Effector CD4-positive, alpha-beta T cell (primary cell): Measurements from ENCODE around the gene KDSR.
"Not testable (repeated sequence)": the region's sequence is repeated elsewhere in the genome, so short reads cannot be mapped to it uniquely, and the experiment has no call there.

Experiments used
- DNase-seq: peaks from one replicate; pipeline ENCODE4 v3.0.0-alpha.2; 2020

Gene KDSR

DNA sequence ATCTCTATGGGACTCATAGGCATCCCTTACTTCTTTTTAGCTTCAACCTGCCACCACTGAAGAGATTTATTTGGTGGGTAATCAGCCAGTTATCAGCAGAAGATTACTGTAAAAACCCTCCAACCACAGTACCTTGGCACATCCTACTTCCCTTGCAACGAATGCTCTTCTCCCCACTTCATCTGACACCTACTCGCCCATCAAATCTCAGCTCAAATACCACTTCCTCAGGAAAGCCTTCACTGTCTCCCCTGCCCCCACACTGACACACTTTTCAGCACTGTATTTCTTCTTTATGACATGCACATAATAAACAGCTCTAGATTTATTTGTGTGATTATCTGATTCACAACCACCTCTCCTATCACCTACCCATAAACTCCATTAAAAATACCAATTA is 3.1 kb downstream of the KDSR start:
- DNase-seq = peak; percentile 21

DNA sequence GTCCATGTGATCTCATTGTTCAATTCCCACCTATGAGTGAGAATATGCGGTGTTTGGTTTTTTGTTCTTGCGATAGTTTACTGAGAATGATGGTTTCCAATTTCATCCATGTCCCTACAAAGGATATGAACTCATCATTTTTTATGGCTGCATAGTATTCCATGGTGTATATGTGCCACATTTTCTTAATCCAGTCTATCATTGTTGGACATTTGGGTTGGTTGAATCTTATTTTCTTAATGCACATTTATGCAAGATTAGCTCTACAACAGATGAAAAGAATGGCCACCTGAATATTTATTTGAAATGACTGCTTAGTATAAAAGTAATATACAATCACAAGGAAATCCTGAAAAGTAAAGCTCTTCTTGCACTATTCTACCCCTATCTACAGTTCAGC is 3.6 kb downstream of the KDSR start:
- DNase-seq = not testable (repeated sequence)

DNA sequence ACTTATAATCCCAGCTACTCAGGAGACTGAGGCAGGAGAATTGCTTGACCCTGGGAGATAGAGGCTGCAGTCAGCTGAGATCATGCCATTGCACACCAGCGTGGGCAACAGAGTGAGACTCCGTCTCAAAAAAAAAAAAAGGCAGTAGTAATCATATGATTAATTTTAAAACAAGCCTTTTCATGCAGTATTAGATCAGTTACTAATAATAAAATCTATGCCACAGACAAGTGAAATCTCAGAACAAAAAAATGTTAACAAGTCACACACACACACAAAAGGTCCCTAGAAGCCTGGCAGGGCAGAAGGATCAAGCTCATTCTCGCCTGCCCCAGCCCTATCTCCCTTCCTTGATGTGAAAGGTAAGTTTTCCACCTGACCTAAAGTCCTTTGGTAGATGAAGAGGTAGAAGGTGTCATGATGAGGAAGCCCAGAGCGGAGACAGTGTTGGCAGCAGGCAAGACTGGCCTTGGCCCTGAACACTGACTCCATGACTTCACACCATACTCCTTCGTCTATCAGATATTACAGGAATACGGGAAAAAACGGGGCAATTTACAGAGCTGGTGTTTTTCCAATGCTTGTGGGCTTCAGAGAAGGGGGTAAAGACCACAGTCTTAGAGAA is 10.6 kb downstream of the KDSR start:
- DNase-seq = no peak

DNA sequence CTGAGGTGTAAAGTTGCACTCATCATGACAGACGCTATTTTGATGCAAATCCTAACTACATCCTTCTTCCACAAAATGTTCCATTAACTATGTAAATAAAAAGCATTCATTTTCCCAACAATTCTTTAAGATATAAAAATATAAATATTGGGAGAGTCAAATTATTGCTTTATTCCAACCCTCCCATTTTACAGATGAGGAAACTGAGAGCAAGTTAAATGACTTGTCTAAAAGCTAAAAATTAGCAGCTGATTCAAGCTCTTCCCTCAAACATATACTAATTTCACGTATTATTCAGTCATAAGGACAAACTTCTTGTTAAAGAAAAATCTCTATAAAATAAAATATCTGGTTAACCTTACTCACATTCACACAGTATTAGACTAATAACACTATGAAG is 16.8 kb downstream of the KDSR start:
- DNase-seq = no peak

DNA sequence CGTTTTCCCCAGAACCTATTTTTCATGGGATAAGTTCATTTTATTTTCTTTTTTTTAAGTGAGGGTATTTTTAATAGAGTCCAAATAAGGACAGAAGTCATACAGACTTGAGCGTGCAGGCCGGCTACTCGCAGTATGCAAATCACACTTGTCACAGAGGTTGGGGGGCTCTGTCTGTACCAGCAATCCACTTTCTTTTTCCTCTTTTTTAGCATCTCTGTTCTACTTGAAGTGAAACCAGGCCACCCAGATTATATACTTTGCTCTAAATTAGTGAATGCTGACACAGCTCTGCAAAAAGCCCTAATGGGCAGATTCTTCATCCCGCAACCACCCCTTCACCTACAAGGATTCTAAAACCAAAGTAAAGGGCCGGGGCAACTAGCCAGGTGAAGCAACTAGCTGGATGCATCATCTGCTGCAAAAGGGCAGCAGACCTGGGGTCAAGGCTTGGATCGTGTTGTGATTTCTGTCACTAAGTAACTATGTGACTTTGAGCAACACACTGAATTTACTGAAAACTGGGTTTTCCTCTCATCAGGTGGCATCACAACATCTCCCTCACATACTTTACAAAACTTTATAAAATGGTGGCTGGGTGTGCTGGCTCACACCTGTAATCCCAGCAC is 18.4 kb downstream of the KDSR start:
- DNase-seq = no peak

DNA sequence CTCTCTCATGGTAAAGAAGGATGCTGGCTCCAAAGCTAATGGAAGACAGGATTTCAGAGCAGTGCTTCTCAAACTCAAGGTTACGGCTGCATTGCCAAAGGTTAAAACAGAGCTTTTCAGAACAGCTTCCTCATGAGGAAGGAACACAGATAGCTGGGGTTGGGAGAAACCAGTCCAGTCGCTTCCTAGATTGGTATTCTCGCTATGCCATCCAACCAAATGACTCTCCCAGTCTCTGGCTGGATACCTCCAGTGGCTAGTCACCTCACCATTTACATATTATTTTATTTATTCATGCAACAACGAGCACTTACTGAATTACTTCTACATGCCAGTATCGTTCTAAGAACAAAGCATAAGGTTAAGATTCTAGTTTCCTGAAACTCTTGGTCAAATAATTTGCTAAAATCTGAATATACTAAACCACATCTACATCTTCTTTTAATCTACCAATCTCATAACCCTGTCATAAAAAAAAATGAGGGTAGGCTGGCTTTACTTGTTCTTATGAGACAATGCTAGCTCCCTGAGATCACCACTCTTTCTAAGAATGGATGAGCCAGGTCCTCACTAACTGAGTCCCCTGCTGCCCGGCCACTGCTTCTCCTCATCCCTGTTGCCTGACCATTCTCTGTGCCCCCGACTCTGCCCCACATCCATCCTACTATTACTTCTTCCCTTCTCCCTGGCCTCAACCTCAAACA is 20.4 kb downstream of the KDSR start:
- DNase-seq = no peak

DNA sequence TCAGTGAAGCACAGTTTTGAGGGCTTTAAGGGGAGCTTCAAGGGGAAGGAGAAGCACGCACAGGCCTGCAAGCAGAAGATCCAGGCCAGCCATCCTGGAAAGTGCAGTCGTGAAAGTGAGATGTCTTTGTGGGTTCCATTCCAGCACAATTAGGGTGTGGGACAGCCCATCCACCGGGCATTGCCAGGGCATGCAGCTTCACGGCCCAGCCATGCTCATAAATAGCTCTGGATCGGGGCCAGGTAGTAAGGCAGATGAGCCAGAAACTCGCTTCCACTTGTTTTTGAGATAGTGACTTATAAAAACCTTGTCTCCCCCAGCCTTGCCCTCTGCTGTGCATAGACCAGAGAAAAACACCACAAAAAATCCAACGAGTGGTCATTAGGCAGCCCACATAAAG is 21.0 kb downstream of the KDSR start:
- no peak for DNase-seq

DNA sequence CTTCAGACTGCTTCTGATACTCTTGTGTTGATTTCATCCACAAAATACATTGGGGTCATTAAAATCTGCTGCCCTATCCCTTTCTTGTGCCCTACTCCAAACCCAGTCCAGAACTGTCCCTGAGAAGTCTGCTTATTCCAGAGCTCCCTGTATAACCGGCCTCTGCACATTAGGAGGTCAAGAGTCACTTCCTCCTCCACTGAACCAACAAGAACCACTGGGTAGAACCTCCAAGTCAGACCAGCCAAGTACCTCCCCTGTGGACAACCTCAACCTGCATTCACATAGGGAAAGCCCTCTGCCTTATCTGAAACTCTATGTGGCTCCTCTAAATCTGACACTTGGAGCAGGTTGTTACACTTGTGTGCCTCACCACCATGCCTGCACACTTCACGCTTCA is 22.1 kb downstream of the KDSR start:
- DNase-seq = no peak

DNA sequence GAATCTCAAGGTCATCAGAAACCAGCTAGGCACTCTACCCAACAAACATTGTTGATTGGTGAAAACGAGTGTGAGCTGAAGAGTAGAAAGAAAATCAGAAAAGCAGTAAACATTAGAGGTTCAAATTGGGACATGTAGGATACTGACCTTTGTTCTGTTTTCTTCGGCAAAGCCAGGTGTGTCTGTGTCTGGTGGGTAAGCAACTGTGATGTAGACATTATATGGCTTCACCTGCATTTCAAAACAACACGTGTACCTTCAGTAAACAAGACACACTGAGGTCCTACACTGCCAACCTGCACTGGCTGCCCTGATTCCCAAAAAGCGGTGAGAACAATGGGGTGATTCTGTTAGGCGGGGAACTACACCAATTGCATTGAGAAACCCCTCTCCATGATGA is 22.7 kb downstream of the KDSR start:
- no peak for DNase-seq

DNA sequence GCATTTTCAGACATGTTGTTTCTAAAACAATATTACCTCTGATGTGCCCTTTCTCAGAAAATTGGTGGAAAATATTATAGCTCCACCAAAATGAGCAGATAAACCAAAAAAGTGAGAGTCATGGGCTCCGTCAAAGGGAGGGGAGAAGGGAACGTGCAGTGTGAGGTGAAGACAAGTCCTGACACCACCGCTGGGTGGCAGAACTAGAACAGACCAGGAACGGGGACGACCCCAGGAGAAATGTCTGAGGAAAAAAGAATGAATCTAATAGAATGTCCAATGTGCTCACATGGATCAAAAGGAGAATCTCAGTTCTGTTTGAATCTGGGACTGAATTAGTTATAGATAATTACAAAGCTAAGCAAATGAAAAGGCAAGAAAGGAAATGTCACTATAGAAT is 24.8 kb downstream of the KDSR start:
- no peak for DNase-seq

DNA sequence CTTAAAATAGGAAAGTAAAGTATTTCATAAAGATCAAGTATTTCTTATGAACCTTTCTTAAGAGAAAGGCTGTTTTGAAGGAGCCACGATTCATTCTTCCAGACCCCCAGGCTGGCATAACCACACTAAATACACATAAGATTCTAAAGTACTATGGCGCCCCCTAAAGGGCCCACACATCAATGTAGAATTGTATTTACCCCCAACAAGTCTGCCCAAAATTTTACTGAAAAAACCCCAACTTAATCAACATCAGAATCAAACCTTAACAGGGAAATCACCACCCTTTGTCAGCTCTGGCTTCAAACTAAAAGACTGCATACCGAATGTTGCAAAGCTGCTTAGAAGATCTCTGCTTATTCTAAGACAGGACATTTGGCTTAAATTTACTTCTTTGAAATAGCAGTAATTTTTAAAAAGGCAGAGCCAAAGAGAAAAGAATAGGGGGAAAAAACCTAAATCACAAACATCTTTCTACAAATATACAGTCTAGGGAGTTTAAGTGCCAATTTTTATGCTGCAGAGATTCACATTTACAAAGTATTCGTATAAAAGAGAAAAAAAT is 27.0 kb downstream of the KDSR start:
- DNase-seq = peak; percentile 43

DNA sequence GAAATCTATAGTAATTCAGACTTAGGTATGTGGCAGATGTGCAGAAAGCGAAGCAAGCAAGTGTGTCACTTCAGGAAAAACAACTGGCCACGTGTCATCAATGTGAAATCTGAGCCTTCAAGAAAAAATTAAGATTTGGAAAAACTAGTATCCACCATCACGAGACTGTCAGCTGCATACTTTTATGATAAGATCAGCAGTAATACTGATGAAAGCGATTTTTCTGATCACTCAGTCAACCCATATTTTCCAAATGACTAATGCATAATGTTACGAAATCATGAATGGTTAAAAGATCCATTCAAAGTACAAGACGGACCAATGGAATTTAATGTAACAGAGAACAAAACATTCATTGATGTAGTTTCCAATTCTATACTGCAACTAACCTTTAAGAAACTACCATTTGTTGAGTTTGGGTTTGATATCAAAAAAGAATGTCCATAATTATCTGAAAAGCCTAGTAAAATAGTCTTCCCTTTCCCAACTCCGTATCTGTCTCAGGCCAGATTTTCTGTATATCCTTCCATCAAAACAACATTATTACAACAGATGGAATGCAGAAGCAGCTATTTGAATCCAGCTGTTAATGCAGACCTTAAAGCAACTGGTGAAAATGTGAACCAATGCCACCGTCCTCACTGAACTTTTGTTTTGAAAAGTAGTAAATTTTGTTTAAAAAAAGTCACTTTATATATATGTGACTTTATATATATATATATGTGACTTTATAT is 30.5 kb downstream of the KDSR start:
- no peak for DNase-seq

DNA sequence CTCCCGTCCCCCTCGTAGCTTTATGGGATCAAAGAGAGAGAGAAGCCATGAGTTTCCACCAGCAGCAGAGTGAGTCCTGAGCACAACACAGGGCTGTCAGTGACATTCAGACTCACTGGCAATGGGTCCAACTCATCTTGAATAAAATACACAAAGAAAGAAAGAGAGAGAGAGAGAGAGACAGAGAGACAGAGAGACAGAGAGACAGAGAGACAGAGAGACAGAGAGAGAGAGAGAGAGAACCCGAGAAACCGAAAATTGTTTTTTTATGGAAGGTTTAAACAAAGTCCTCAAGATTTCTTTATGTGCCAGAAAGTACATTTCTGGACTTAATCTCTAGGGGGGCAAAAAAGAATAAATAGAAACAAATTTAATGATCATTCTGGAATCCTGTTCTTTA is 35.9 kb downstream of the KDSR start:
- no peak for DNase-seq

DNA sequence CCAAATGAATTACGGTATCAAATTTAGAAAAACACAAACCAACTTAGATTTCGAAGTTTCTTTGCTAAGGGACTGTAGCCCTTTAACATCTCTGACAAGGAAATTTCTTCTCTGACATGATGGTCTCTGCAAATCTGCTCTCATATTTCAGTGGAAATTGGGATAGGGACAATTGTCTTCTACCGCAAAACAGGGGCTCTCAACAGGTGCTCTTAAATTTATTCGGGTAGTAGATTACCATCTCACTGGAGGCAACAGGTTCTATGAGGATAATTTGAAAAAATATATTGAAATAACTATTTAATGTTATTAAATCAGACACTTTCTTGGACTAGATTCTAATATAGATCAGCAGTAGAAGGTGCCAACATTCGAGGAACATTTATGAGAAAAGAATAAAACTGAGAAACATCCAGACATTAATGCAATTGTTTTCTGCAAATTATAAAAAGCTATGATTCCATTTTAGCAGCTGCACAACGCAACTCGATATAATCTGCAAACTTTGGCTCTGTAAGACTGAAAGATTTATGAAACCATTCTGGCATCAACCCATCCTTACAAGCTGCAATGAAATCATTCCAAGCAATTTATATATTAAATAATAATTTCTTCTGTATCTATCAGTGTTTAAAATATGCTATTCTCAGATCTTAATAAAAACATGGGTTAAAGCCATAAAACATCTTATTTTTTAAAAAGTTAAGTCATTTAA is 37.4 kb downstream of the KDSR start:
- no peak for DNase-seq

DNA sequence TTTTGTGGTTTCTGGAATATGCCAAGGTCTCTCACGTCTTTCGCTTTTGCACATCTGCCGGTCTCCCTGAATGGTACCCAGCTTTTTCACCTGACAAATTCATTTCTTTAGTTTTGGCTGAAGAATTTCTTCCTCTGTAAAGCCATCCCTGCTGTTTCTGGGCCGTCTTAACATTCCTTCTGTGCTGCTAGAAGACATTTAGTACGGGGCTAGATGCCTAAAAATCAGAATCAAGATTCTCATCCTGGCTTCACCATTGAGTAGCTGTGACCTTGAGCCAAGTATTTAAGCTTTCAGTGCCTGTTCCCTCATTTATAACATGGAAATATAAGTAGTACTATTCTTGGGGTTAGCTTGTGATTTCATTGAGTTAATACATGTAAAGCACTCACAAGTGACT is 41.0 kb downstream of the KDSR start:
- no peak for DNase-seq

DNA sequence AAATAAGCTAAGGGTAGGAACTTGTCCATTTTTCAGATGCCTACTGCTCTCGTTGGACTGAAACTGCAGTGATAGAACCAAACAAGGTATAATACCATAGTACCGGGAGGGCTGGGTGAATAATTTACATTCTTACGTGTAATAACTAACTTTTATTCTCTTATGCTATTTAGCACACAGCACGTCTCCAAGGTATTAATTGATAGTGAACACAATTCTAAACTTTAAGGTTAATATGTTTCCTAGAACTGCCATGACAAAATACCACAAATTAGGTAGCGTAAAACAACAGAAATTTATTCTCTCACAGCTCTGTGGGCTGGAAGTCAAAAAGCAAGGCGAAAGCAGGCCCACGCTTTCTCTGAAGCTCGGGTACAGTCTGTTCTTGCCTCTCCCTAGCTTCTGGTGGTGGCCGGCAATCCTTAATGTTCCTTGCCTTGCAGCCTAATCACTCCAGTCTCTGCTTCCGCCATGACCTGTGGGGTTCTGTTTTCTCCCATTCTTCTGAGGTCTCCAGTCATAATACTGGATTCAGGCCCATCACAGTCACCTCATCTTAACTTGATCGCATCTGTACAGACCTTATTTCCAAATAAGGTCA is 41.8 kb downstream of the KDSR start:
- no peak for DNase-seq

DNA sequence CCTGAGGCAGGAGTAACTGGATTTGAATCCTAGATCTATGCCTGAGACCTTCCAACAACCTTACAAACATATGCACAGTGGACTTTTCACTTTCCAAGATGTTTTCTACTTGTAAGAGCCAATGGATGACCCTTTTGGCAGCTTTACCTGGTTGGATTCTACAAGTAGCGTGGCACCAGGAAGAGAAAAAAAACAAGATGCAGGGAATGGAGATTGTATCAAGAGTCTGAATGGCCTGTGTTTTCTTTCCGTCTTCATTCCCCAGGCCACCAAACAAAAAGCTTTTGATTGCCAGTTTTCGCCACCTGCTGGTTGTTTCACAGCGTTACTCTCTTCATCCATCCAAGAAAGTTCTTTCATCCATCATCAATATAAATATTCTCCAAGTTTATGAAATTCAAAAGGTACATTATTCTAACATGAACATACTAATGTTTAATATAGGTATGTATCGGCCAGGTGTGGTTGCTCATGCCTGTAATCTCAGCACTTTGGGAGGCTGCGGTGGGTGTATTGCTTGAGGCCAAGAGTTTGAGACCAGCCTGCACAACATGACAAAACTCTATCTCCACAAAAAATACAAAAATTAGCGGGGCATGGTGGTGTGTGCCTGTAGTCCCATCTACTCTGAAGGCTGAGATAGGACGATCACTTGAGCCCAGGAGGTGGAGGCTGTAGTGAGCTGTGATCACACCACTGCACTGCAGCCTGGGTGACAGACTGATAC is 43.9 kb downstream of the KDSR start:
- peak; percentile 58 for DNase-seq

DNA sequence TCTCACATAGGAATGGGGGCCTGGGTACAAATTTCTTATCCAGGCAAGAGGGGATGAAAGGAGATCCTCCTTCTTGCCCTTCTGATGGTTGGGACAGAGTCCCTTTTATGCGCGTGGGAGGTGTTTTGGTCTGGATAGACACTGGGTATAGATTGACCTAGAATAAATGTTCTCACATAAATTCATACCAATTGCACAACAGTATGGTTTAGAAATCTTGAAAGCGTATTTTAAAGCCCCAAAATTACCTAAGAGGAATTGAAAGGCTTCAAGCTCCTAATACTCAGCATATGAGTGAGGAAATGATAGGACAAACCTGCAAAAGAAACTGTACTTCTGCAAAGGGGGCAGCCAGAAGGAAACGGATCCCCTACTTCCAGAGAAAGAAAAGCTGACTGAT is 44.8 kb downstream of the KDSR start:
- DNase-seq = no peak

DNA sequence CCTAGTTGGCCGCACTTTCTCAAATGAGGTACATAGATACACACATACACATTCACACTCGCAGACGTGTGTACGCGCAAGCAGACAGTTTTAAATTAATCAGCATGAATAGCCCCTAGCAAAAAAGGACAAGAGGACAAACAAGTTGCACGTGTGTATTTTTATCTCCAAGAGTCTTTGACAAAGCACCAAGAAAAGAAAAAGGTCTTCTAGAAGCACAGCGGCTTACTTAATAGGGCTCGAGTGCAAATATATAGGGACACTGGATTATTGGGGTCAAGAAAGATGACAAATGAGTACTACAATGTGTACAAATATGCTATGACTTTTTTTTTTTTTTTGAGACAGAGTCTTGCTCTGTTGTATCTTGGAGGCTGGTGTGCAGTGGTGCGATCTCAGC is 45.7 kb downstream of the KDSR start:
- no peak for DNase-seq

DNA sequence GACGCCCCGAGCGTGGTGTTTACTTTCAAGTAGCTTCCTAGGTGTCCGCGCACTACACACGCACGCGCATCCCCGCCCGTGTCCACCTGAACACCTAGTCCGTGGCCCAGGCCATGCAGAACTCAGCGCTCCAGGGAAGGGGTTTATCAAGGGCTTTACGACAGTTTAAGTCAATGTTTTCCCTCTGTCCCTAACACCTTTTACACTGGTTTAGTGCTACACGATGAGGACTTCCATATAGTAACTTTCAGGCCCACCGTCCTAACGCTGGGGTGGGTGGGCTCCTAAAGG is 46.1 kb downstream of the KDSR start:
- DNase-seq = no peak

DNA sequence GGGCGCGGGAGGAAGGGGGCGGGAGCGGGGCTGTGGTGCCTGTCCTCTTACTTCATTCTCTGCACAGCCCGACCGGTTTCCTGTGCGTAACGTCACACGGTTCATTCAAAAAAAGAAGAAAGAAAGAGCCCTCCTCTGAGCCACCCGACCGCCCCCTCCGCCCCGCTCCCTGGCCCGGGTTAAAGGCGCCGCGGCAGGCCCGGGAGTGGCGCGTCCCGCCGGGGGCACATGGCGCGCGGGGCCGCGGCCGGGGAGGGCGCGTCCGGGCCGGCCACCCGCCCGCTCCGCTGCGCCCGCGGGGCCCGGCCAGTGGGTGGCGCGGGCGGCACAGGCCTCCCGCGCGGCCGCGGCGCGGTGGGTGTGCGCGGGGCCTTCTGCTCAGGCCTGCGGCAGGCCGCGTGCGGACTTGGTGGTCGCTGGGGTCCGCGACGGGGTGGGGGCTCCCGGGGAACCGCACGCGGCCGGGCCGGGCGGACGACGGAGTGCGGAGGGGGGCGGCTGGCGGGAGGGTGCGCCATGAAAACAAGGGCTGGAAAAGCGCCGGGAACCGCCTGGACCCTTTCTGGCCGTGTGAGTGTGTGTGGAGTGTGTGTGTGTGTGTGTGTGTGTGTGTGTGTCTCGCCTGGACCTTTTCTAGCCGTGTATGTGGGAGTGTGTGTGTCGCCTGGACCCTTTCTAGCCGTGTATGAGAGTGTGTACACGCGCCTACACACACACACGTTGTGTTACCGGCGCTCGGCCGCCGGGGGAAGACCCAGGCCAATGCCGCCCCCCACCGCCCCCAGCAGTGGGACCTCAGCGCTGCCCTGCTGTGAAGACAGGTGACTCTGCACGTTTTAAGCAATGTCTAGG is 46.7 kb downstream of the KDSR start:
- peak; percentile 86 for DNase-seq
